ENCODE results near the gene ARL1.

DNA sequence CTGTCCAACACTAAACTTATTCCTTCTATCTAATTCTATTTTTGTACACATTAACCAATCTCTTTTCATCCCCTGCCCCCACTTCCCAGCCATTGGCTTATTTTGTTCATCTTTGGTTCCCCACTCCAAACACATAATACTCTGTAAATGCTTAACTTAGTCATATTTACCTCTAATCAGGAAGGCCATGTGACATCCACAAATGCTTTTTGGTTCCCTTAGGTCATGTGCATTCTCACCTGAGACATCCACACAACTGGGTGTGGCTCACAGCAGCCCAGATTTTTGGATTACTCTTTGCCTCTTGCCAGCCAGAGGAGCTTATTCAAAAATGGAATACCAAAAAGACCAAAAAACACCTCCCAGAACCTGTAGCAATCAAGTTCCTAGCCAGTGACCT lies 28.4 kb downstream of the ARL1 start:
- TF ChIP-seq, protein P1, sequence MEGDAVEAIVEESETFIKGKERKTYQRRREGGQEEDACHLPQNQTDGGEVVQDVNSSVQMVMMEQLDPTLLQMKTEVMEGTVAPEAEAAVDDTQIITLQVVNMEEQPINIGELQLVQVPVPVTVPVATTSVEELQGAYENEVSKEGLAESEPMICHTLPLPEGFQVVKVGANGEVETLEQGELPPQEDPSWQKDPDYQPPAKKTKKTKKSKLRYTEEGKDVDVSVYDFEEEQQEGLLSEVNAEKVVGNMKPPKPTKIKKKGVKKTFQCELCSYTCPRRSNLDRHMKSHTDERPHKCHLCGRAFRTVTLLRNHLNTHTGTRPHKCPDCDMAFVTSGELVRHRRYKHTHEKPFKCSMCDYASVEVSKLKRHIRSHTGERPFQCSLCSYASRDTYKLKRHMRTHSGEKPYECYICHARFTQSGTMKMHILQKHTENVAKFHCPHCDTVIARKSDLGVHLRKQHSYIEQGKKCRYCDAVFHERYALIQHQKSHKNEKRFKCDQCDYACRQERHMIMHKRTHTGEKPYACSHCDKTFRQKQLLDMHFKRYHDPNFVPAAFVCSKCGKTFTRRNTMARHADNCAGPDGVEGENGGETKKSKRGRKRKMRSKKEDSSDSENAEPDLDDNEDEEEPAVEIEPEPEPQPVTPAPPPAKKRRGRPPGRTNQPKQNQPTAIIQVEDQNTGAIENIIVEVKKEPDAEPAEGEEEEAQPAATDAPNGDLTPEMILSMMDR (conservative IDR thresholded peaks at IDR 0.05; ENCODE audit: low read length): no peak
- TF ChIP-seq EZH2phosphoT487 (IDR thresholded peaks at IDR 0.05; ENCODE audit: borderline replicate concordance): no peak
